Activated CD8-positive, alpha-beta memory T cell treated with anti-CD3 and anti-CD28 coated beads for 36 hours (primary cell): Measurements from ENCODE around the gene ACADVL. TPM values are rescaled to one million over a fixed set of nuclear protein-coding genes. Genes with fewer than 3 reads are reported as not detected.

Experiments
- CTCF ChIA-PET: fragments of 350-600 bp; sonication (Branson Sonifier 250); formaldehyde crosslinking; loops from one replicate; lab custom pipeline; 2021; ENCODE audit warnings: antibody characterized with exemption; lab: Charles Lee
- POLR2A ChIA-PET: fragments of 350-600 bp; sonication (Branson Sonifier 250); formaldehyde crosslinking; loops from one replicate; lab custom pipeline; 2021; ENCODE audit warnings: antibody characterized with exemption; lab: Charles Lee
- total RNA-seq, 2 experiments: library from RNA; stranded (reverse); gene quantifications; one replicate each; pipeline ENCODE4 v1.2.3, GENCODE V29; 2021

ACADVL gene
- total RNA-seq, 2 experiments from 2014 or later = 254 to 269 TPM

DNA sequence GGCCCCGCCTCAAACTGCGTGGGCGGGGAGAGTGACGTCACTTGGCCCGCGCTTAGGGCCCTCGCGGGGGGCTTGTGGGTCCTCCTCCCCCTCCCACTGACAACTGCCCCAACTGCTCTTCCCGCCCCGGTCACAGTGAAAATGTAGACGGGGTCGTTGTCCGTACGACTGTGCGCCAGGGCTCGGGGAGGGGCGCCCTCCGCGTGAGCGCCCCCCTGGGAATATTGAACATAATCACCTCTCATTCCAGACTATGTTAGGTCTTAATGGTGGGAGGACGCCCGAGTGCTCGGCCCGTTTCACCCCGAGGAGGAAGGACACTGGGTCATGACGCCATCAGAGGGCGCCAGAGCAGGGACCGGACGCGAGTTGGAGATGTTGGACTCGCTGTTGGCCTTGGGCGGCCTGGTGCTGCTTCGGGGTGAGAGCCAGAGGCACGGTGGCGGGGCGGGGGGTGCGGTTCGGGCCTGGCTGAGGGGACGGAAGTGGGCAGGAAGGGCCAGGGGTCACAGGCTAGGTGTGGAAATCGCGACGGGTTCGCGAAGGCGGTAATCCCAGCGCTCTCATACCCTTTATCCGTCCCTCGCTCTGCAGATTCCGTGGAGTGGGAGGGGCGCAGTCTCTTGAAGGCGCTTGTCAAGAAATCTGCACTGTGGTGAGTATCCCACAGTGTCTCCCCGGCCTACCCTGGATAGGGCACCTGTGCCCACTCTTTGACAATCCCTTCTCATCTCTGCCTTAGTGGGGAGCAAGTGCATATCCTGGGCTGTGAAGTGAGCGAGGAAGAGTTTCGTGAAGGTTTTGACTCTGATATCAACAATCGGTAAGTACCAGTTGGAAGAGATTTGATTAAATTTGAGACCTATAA is 32.7 kb downstream of the ACADVL start, which contains the start of gene ELP5:
TSS of gene ELP5 (plus strand) at position 40 of the 868 bp plus-strand sequence. CDS start at position 376, 336 bp downstream.
- CTCF ChIA-PET = interaction anchor here (1.2 to 3.1 kb wide), 3 partner anchors 10 to 32 kb away, joined by 3 to 17 read pairs (median 4); partner anchors contain the start of genes GABARAP and PHF23
- POLR2A ChIA-PET = interaction anchor here (0.6 to 2.0 kb wide), 2 partner anchors 14 to 342 kb away, joined by 3 to 10 read pairs; no protein-coding TSS in a partner anchor

DNA sequence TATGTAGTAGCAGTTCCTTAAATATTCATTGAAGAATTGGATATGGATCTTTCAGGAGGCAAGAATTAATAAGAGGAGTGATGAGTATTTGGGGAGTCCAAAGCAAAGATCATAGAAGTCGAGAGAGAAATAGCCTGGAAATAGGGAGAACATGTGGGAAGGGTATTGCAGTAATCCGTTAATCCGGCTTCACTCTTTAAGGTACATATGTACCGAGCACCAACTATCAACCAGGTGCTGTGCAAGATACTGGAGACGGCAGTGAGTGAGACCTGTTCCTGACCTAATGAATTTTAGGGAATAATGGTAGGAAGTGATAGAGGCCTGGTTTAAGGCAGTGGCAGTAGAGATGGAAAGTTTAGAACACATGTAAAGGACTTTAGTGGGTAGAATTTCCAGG is 33.3 kb downstream of the ACADVL start:
- ChIA-PET POLR2A (no interaction called here), CTCF (no interaction called here)

DNA sequence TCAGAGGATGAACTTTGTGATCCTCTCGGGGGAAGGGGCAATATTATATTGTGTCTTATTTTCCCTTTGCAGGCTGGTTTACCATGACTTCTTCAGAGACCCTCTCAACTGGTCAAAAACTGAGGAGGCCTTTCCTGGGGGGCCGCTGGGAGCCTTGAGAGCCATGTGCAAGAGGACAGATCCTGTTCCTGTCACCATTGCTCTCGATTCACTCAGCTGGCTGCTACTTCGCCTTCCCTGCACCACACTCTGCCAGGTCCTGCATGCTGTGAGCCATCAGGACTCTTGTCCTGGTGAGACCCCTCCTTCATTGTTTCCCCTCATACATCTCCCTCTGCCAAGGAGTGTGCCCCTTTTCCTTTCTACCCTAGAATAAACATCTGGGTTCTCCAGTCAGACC is 34.8 kb downstream of the ACADVL start:
- ChIA-PET POLR2A (no interaction called here), CTCF (interaction anchor here (0.7 to 1.4 kb wide), 4 partner anchors 9 to 75 kb away, joined by 3 to 5 read pairs (median 3); partner anchors contain the start of gene NEURL4)

DNA sequence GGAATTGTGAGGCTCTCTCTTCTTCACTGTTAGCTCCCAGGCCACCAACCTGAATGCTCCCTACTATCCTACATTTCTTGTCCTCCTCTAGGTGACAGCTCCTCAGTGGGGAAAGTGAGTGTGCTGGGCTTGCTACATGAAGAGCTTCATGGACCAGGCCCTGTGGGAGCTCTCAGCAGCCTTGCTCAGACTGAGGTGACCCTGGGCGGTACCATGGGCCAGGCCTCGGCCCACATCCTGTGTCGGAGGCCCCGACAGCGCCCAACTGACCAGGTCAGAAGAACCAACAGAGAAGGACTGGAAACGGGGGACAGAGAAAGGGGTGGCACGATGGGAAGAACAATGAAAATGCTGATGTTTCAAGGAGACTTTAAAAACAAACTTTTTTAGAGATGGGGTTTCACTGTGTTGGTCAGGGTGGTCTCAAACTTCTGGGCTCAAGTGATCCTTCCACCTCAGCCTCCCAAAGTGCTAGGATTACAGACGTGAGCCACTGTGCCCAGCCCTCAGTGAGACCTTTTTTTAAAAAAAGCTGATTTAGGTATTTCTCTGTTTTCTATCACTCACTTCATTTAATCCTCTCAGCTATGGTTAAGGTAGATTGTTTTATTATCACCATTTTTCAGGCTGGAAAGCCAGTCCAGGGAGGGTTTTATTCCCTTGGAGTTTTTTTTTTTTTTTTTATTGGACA is 37.2 kb downstream of the ACADVL start:
- ChIA-PET POLR2A (interaction anchor here (0.7 to 0.9 kb wide), 2 partner anchors 20 to 107 kb away, joined by 3 to 6 read pairs; no protein-coding TSS in a partner anchor), CTCF (interaction anchor here (0.8 to 1.4 kb wide), 2 partner anchors 9 to 39 kb away, joined by 5 read pairs; no protein-coding TSS in a partner anchor)

DNA sequence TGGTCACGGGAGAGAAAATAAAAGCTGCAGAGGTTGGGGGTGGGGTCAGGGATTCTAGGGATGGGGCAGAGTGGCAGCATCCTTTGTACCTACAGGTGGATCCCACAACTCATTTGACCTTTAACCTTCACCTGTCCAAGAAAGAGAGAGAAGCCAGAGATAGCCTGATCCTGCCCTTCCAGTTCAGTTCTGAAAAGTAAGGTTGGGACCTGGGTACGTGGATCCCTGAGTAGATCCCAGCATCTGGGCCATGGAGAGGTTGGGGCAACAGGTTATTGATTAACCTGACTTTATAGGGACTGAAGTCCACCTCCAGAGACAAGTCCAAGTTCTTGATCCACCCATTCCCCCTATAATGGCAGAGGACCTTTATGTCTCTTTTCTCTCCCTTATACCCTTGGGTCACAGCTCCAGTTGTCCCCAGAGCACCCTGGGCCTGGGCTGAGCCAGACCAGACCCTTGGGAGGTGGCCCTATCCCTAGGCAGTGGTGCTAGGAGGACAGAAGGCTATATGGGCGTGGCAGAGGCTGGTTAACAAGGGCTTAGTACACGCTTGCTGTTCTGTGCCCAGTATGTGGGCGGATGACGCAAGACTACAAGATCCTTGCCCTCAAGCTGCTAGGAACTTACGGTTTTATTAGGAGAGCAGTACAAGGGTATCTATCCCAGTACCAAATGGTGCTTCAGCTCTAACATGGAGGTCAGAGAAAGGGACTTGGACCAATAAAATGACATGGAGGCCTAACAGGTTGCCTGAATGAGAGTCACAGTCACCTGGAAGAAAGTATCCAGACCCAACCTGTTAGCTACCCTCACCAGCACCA is 39.2 kb downstream of the ACADVL start:
- ChIA-PET POLR2A (no interaction called here), CTCF (interaction anchor here (0.6 to 1.5 kb wide), 3 partner anchors 8 to 293 kb away, joined by 3 to 6 read pairs (median 4); no protein-coding TSS in a partner anchor)

DNA sequence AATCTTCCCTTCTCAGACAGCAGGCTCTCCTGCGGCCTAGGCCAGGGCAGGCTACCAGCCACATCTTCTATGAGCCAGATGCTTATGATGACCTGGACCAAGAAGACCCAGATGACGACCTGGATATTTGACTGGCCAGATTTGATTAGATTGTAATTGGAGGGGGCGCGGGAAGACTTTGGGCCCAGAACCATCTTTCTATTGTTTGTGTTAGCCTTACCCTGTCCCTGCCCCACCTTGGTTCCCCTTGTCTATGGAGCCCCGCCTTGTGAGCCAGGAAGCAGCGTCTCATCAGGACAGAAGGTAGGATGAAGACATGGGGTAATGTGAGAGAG is 39.8 kb downstream of the ACADVL start:
- POLR2A ChIA-PET = interaction anchor here (0.6 kb wide), 1 partner anchor 23 kb away, joined by 3 read pairs; no protein-coding TSS in a partner anchor
- CTCF ChIA-PET = interaction anchor here (0.5 to 1.5 kb wide), 3 partner anchors 37 to 293 kb away, joined by 3 to 4 read pairs (median 3); no protein-coding TSS in a partner anchor

DNA sequence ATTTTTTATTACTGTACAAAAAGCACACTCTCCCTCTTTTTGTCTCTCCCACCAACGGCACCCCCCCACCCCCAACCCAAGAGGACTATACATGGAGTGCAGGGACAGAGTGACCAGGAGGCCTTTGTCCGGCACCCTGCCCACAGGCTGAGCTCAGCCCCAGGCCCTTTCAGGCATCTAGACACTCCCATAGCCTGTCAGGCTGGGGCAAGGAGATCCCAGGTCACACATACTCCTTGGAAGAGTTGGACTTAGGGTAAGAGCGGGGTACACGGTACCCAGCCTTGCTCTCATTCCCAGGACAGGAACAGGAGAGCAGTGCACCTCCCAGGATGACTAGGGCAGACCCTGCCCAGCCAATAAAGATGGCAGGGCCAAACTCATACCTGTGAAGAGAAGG is 40.4 kb downstream of the ACADVL start:
- POLR2A ChIA-PET = interaction anchor here (0.6 kb wide), 1 partner anchor 22 kb away, joined by 3 read pairs; no protein-coding TSS in a partner anchor

DNA sequence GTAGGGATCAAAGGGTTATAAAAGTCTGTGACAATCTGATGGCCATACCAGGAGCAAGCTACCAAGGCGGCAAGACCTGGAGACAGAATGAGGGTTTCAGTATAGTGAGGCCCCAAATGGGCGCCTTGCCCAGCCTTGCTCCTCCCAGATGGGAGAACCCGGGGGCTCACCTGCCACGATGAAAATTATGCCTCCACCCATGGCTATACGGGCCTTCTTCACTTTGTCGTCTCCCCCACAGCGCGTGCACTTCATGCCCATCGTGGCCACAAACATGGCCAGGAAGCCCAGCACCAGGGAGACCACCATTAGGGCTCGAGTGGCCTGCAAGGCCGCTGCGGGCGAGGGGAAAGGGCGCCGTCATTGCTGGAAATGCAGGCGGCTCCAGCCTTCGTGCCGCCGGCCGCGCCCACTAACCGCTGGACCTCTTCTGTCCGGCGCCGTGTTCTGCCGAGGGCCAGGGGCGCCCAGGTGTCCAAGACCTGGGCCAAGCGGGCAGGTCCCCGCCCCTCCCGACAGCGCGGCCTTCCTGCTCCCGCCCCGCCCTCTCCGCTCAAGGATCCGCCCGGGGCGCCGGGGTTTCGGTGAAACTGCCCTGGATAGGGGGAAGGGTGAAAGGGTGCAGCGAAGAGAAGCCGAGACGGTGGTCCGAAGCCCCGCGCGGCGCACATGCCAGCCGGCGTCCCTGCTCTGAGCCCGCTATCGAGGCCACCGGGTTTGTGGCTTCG is 41.1 kb downstream of the ACADVL start:
- POLR2A ChIA-PET = no interaction called here

More for the DNA sequence above, 40.4 kb downstream of the ACADVL start:
- CTCF ChIA-PET = interaction anchor here (0.5 kb wide), 1 partner anchor 117 kb away, joined by 3 read pairs; no protein-coding TSS in a partner anchor

DNA sequence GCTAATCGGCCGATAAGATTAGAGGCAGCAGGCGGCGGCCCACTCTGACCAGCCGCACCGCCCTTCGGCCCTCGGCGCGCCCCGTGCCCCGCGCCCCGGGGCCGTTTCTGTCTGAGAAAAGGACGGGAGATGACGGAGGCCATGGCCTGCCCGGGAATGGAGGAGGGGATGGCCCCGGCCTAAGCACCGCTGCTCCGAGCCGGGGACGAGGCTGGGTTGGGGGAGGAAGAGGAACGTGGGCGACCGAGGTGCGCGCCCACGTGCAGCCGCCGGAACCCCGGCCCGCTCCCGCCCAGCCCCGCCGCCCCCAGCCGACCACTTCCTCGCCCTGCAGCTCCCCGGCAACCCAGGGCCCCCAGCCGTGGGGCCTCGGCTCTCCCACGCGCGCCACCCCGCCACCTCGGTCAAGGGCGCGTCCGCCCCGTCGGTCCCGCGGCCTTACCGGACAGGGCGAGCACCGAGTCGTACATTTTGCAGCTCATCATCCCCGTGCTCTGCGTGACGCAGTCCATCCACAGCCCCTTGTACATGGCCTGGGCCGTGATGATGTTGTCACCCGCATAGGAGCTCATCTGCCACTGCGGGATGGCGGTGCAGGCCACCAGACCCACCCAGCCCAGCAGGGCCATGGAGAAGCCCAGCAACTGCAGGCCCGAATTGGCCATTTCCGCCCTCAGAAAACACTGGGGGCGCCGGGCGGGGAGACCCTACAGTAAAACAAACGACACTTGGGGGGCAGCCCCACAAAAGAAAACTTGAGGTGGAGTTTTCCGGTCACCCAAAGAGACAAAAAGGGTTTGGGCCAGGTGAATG is 41.8 kb downstream of the ACADVL start:
- ChIA-PET POLR2A (interaction anchor here (0.5 to 0.6 kb wide), 2 partner anchors 199 to 893 kb away, joined by 3 to 6 read pairs; no protein-coding TSS in a partner anchor), CTCF (interaction anchor here (0.7 to 1.2 kb wide), 3 partner anchors 19 to 94 kb away, joined by 3 to 4 read pairs (median 3); no protein-coding TSS in a partner anchor)

More for the DNA sequence above, 41.1 kb downstream of the ACADVL start:
- CTCF ChIA-PET = interaction anchor here (0.7 to 1.2 kb wide), 3 partner anchors 19 to 95 kb away, joined by 3 to 4 read pairs (median 3); no protein-coding TSS in a partner anchor

DNA sequence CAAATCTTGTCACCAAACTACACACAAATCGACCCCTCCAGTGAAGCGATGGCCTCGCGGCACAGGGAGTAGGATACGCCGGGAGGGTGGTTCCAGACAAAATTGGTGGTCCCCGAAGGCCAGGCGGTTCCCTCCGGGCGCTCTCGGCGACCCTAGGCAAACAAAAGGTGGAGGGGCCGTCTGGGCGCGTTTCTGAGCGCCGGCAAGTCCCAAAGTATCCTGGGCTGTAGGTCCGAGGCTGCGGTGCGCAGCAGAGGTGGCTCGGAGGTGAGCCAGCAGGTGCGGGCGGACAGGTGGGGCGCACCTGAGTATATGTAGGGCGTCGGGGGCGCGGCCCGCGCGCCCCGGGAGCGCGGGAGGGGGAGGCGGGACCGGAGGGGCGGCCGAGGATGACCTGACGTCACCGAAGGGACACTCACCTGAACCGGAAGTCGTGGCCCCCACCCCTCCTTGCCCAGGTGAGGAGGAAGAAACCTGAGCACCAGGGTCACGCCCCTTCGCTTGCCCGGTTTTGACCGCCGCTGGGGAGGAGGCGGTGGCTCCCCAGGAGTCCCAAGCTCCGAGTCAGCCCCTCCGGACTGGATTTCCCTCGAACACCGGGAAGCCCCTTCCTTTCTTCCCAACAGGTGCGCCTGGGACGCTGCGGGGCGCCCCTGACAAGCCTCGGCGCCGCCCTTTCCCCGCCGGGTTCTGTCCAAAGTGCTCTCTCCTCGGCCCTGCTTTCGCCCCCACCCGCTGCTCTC is 42.6 kb downstream of the ACADVL start, which contains the start of gene CLDN7:
TSS of gene CLDN7 (minus strand) at position 287 of the 743 bp plus-strand sequence. CDS start 435 bp downstream, outside the sequence.
- CTCF ChIA-PET = interaction anchor here (1.1 to 1.2 kb wide), 2 partner anchors 18 to 93 kb away, joined by 3 read pairs; no protein-coding TSS in a partner anchor
- POLR2A ChIA-PET = interaction anchor here (0.5 to 0.6 kb wide), 2 partner anchors 198 to 892 kb away, joined by 3 to 6 read pairs; no protein-coding TSS in a partner anchor

DNA sequence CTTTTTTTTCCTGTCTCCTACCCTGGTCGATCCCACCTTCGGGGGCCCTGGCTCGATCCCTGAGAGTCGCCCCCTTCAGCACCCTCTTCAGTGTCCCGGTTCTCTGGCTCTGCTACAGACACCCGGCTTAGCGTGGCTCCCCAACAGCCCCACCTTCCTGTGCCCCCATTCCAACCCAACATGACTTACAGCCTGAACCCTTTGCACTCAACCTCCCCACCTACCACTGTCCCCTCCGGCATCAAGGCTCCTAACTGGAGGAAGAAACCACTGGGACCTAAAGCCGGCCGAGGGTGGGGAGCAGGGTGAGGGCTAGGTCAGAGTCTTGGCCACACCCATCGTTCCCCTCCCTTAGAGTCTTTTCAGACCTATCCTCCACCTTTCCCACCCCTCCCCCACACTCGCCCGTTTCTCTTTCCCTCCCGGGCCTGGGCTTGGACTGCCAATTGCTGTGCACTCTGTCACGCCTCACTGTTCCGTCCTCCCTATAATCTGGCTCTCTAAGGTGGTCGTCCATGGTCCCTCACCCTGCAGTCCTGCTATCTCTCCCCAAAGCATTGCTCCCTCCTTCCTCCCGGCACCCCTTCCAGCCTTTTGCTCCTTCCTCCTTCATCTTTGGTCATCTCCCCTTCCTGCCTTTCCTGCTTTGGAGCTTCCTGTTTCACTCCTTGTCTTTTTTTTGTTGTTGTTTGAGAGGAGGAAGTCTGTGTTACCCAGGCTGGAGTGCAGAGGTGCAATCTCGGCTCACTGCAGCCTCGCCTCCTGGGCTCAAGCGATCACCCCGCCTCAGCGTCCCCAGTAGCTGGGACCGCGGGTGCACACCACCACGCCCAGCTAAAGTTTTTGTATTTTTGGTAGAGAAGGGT is 43.4 kb downstream of the ACADVL start:
- POLR2A ChIA-PET = no interaction called here
- CTCF ChIA-PET = interaction anchor here (0.6 to 2.1 kb wide), 3 partner anchors 9 to 33 kb away, joined by 3 to 9 read pairs (median 3); no protein-coding TSS in a partner anchor

DNA sequence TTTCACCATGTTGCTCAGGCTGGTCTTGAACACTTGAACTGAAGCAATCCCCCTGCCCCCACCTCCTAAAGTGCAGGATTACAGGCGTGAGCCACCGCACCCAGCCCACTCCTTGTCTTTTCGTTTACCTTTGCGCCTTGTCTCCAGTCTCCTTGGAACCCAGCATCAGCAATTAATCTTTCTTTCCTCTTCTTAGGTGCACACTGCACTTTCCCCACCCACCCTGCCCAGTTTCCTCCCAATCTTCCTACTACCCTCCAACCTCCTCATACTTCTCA is 44.0 kb downstream of the ACADVL start:
- ChIA-PET CTCF (interaction anchor here (0.9 to 2.1 kb wide), 2 partner anchors 10 to 33 kb away, joined by 3 to 9 read pairs; no protein-coding TSS in a partner anchor), POLR2A (no interaction called here)

DNA sequence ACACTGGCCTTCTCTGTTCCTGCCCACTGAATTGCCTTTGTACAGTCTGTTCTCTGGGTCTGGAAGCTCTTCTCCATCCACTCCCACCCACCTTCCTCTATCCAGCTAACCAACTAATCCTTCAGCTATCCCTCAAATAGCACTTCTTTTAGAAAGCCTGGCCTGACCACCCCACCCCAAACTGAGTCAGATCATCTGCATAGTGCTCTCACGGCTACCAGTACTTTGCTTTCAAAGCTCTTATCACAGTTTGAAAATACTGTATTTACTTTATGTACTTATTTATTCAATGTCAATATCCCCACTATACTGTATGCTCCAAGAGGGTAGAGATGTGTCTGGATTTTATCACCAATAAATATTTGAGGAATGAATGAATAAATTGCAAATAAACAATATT is 47.0 kb downstream of the ACADVL start:
- POLR2A ChIA-PET = no interaction called here
- CTCF ChIA-PET = interaction anchor here (0.6 to 1.5 kb wide), 4 partner anchors 8 to 37 kb away, joined by 3 to 6 read pairs (median 4); no protein-coding TSS in a partner anchor
